Measurements from ENCODE around the gene SLC48A1.

GRCh38 chr12:47741340-47741703 is 31.7 kb upstream of the SLC48A1 start:
- TF ChIP-seq CTCF (IDR thresholded peaks at IDR 0.05; ENCODE audit: low read depth, low read length) (no peak), EZH2phosphoT487 (IDR thresholded peaks at IDR 0.05; ENCODE audit: low read depth) (no peak)
